GM18507 (cell line): ENCODE results near the gene CCDC170.

Experiments used
- DNase-seq: peaks from one replicate; pipeline ENCODE4 v3.0.0; 2011; ENCODE audit warnings: low read depth; ENCODE audit not compliant: insufficient read length; ENCODE audit errors: extremely low spot score
- FAIRE-seq: peaks from 2 replicates; lab custom pipeline; 2011; peaks lifted over from hg19 to GRCh38; lab: Jason Lieb, UNC

Gene CCDC170

DNA sequence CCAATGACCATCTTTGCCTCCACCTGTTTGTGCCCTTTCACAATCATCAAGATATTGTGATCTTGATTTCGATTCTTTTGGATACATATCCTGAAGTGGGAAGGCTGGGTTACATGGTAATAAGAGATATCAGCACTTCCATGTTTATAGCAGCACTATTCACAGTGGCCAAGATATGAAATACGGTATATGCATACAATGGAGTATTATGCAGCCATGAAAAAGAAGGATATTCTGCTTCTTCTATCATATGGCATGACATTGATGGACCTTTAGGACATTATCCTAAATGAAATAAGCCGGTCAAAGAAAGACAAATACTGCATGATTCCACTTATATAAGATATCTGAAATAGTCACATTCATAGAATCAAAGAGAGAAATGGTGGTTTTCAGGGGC lies 144.0 kb downstream of the CCDC170 start:
- FAIRE-seq: no peak
- no peak for DNase-seq

DNA sequence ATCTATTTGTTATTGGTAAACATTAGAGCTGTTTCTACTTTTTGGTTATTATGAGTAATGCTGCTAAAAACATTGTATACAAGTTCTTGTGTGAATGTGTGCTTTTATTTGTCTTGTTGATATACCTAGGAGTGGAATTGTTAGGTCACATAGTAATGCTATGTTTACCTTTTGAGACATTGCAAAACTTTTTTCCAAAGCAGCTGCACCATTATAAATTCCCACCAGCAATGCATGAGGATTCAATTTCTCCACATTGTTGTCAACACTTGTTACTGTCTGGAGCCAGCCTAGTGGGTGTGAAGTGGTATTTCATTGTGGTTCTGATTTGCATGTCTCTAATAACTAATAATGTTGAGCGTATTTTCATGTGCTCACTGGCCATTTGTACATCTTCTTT lies 145.9 kb downstream of the CCDC170 start:
- DNase-seq (no peak), FAIRE-seq (no peak)

DNA sequence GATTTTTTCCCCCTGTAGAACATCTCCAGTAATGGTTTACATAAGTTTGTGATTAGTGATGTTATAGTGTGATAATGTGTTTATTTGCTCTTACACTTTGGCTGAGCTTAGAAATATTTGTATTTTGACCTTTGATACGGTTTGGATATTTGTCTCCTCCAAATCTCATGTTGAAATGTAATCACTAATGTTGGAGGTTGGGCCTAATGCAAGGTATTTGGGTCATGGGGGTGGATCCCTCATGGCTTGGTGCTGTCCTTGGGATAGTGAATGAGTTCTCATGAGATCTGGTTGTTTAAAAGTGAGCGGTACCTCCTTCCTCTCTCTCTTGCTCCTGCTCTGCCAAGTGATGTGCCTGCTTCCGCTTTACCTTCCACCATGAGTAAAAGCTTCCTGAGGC lies 147.2 kb downstream of the CCDC170 start:
- DNase-seq (no peak), FAIRE-seq (no peak)

DNA sequence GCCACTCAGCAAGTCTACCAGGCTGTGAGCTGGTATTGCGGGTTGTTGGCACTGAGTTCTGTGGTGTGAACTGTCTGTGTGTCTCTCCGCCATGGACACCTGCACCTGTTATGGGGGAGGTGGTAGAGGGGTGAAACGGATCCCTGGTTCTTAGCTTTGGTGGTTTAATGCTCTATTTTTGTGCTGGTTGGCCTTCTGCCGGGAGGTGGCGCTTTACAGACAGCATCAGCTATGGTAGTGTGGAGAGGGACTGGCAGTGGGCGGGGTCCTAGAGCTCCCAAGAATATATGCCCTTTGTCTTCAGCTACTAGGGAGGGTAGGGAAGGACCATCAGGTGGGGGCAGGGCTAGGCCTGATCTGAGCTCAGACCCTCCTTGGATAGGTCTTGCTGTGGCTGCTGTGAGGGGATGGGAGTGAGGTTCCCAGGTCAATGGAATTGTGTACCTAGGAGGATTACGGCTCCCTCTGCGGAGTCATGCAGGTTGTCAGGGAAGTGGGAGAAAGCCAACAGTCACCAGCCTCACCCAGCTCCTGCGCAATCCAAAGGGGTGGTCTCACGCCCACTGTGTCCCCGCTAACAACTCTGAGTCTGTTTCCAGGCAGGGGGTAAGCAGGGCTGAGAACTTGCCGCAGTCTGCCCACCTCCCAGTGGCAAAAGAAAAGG lies 154.3 kb downstream of the CCDC170 start:
- no peak for FAIRE-seq
- no peak for DNase-seq

DNA sequence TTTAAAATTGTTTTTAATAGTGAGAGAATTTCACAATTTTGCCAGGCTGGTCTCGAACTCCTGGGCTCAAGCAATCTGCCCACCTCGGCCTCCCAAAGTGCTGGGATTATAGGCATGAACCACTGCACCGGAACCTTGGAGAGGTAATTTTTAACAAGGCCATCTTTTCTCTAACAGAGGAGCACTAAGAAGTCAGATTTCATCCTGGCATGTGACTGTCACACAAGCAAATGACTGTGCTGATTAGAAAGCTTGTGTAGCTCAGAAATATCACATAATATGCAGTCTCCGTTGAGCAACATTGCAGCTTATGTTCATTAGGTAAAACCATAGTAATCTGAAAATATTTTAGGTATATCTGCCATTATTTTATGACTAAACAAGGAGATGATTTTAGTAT lies 156.0 kb downstream of the CCDC170 start:
- no peak for FAIRE-seq
- no peak for DNase-seq

DNA sequence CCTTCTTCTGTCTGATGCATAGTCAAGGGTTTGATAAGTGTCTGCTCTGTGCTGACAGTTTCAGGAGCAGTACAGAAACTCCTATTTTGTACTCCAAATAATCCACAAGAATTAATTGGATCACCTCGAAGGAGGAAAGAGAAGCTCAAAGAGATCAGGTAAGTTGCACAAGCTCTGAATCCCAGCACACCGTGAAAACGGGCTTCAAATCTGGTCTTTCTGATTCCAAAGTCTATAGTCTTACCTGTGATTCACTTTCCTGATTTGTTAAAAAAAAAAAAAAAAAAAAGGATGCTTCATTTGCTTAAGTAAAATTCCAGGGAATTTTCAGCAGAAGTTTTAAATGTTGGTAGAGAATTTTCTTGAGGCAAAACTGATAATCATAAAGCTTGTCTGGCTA lies 157.8 kb downstream of the CCDC170 start:
- FAIRE-seq (no peak), DNase-seq (no peak)

DNA sequence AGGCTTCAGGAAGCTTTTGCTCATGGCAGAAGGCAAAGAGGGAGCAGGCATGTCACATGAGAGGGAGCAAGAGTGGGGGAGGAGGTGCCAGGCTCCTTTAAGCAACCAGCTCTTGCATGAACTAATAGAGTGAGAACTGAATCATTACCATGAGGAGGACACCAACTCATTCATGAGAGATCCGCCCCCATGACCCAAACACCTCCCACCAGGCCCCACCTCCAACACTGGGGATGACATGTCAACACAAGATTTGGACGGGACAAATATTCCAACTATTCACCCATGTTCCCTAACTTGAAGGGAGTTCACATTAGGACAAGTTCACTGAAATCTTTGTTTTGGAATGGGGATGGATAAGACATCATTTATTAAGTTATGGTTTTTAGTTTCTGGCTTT lies 158.5 kb downstream of the CCDC170 start:
- no peak for DNase-seq
- FAIRE-seq: no peak

DNA sequence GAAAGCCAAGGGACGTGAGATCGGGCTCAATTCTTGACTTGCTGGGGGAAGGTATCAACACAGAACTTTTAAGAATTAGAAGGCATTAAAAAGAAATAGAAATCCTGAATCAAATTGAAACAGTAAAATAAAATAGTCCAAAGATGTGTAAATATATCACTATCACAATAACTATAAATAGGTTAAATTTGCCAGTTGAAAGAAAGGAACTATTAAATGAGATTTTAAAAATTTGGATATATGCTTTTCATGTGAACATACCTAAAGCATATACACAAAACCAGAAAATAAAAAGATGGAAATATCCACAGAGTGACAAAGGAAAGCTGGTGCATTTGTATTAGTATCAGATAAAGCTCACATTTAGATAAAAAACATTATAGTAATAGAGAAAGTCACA lies 161.3 kb downstream of the CCDC170 start:
- FAIRE-seq (no peak), DNase-seq (no peak)

DNA sequence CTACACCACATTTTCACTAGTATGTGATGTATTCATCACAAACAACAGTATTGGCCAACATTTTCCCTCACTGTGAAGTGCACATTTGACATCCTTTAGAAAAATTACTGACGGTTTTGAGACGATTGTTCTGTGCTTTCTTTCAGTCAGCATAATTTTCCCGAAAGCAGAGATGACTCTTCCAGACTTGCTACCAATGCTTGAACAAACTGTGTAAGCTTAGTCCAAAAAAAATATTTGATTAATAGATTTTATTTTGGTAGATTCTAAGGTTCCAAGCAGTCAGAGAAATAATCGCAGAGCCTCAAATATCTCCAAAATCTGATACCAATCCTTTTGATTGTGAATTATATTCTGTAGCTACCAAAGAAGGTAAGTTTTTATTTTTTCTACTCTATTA lies 162.6 kb downstream of the CCDC170 start:
- FAIRE-seq: no peak
- DNase-seq: no peak

DNA sequence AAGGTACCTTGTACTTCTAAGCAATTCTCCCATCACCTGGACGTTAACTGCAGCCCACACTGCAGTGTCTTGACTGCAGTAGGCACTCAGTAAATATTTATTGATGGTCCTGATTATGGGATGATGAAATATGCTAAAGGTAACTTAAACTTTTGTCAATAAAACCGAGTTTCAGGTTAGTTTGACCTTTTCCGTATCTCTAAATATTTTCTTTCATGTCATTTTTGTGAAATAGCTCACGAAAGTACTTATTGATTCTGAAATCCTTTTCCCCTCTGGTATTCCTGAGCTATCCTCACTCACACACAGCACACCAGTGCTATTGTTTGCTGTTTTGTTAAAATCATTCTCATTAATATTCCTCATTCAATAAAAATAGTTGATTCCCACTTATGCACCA lies 164.3 kb downstream of the CCDC170 start:
- FAIRE-seq: no peak
- no peak for DNase-seq

DNA sequence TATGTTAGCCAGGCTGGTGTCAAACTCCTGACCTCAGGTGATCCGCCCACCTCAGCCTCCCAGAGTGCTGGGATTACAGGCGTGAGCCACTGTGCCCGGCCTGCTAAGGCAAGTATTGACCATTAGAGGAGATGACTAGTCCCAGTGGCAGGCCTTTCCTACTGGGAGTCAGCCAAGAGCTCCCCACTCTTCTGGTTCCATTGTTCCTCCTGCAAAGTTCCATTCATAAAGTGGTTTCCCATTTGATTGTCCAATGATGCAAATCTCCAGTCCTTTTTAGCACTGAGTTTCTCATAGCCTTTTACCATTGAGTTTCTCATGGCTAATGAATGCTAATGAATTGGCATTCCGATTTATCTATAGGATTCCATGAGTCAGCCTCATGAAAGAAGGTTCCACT lies 165.4 kb downstream of the CCDC170 start:
- no peak for DNase-seq
- no peak for FAIRE-seq

DNA sequence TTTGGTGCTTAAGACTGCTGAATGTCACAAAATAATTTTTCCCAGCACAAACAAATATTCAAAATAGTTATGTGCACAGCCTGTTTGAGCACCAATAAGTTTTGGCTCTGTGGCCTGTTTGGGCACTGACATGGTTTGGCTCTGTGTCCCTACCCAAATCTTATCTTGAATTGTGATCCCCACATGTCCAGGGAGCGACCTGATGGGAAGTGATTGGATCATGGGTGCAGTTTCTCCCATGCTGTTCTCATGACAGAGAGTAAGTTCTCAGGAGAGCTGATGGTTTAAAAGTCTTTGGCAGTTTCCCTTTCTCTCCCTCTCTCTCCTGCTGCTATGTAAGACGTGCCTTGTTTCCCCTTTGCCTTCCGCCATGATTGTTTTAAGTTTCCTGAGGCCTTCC lies 167.7 kb downstream of the CCDC170 start:
- no peak for FAIRE-seq
- DNase-seq: no peak

DNA sequence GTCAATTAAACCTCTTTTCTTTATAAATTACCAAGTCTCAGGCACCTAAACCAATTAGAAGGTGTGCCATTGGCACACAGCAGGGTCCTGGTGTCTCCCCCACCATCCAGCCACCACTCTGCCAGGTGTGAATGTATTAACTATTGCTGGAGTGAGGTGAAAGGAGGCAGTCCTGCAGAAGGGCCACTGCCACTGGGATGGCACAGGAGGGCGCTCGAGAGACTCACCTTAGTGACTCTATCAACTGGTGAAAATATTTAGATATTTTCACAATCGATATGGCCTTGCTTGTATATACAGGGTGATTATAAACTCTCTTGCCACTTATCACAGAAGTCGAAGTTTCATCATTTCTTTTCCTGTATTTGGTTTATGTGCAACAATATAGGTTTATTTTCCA lies 168.1 kb downstream of the CCDC170 start:
- no peak for DNase-seq
- FAIRE-seq: no peak

DNA sequence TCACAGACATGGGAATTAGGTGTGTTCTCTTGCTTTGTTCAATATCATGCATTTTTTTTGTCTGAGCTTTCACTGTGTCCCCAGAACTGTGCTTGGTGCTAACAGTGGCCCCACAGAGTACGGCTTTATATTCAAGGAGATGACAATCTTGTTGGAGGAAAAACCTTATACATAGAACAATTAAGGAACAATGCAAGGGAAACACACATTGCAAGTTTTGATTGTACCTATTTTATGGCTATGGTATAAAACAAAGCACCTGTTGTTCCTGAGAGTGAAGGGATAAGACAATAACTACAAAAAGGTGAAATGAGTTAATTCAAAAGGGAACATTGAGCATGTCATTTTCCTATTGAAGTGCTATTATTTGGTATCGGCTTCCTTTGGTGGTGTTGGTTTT lies 169.7 kb downstream of the CCDC170 start:
- DNase-seq: no peak
- FAIRE-seq: no peak

DNA sequence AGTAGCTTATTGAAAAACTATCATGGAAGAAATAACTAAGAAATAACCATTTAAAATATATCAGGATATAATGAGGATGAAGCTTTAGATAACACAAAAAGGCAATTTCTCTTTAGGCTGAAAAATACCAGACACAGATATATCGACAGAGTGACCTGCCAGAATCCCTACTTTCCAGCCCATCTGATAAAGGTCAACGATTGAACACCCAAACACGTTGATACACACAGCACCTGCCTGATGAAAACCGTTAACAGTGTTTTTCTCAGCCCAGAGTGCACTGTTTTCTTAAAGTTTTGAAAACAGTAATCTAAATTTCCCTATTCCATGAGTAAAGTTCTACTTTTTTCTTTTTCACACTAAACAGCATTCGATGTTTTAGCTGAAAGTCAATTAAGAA lies 170.6 kb downstream of the CCDC170 start:
- DNase-seq (no peak), FAIRE-seq (no peak)

DNA sequence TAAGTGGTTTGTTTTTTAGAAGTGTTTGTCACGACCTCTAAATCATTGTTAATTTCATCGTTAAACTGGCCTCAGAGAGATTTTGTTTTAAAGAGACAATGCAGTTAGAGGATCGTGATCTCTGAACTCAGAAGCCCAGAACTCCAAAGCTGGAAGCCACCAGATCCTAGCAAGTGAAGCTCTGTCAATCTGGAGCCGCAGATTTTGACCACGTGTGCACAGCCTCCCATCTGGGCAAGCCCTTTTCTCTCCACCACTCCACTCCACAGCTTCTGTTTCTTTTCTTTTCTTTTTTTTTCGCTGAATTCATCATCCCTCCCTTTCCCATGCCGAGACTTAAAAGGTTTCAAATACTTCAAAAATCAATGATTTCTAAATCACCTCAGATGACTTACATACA lies 171.5 kb downstream of the CCDC170 start:
- no peak for FAIRE-seq
- no peak for DNase-seq

DNA sequence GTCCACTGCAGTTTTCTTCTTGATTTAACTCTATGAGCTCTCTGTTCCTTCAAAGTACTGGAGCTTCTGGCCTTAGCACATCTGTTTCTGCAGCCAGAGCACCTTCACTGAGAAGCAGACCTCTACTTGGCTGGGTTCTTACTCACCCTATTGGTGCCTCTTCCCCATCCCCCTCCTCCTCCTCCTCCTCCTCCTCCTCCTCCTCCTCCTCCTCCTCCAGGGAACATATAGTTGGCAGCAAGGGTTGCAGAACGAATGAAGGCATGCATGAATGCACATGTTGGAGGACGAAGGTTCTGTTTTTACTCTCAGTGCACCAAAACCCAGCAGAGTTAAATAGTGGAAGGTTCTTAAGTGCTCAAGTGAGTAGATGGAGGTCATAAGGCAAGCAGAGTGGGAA lies 172.7 kb downstream of the CCDC170 start:
- no peak for DNase-seq
- FAIRE-seq: no peak

DNA sequence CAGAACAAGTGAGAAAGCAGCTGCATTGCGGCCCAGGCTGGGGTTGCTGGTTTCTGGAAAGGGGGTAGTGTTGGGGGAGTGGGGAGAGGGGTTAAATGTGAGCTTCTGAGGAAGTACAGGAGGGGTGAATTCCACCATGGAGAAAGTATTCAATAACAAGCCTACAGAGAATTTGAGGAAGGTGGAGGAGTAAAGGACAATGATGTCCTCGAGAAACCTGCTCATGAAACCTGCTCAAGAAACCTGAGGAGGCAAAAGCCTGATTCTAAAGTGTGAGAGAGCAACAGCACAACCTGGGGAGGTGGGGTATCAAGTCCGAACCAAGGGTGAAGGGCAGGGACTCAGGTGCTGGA lies 175.4 kb downstream of the CCDC170 start:
- FAIRE-seq (no peak), DNase-seq (no peak)

DNA sequence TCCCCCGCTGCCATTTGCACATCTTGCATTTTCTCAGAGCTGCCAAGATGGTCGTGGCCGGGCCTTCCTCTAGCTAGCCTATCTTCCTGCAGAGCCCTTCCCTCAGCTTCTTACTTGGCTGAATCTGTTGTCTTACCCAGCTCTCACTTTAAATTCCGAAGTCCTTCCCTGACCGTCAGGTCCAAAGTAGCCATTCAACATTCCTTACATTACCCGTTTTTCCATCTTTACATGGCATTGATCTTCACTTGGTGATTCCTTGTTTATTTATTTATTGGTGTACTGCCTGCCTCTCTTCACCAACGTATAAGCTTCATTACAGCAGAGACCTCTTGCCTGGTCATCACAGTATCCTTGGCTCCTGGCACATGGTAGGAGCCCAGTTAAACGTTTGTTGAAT lies 176.3 kb downstream of the CCDC170 start:
- FAIRE-seq (no peak), DNase-seq (no peak)
